Stimulated activated naive CD8-positive, alpha-beta T cell treated with anti-CD3 and anti-CD28 coated beads, Interleukin-15, Interleukin-2, amounts not matched to agents 100 ng/mL and 50 ng/mL, for 24 hours (primary cell): Measurements from ENCODE around the gene NAT16.
"Not testable (repeated sequence)": the region's sequence is repeated elsewhere in the genome, so short reads cannot be mapped to it uniquely, and the experiment has no call there.

ENCODE experiments used
- H3K27ac Mint-ChIP-seq: one replicate; pipeline ENCODE4 v1.8.0; 2021; ENCODE audit warnings: mild to moderate bottlenecking, mixed read lengths
- H3K27me3 Mint-ChIP-seq: one replicate; pipeline ENCODE4 v1.8.0; 2021; ENCODE audit warnings: mixed read lengths
- H3K36me3 Mint-ChIP-seq: one replicate; pipeline ENCODE4 v1.8.0; 2021; ENCODE audit warnings: low read depth, mixed read lengths
- H3K4me1 Mint-ChIP-seq: one replicate; pipeline ENCODE4 v1.8.0; 2021; ENCODE audit warnings: low read depth, mixed read lengths
- H3K4me3 Mint-ChIP-seq: one replicate; pipeline ENCODE4 v1.8.0; 2021; ENCODE audit warnings: mild to moderate bottlenecking, mixed read lengths
- H3K9me3 Mint-ChIP-seq: one replicate; pipeline ENCODE4 v1.8.0; 2021; ENCODE audit warnings: mixed read lengths

NAT16 gene

GRCh38 chr7:101208794-101209193 lies 28.7 kb upstream of the NAT16 start:
- no peak overlapping the region for H3K27ac Mint-ChIP-seq
- H3K27me3 Mint-ChIP-seq: peaks cover 3% of the 10 kb centered on the region
- H3K4me3 Mint-ChIP-seq: no peak overlapping the region
- peaks cover 4% of the 10 kb centered on the region for H3K36me3 Mint-ChIP-seq
- H3K4me1 Mint-ChIP-seq: peaks cover 6% of the 10 kb centered on the region
- H3K9me3 Mint-ChIP-seq: no peaks in the 10 kb centered on the region

DNA sequence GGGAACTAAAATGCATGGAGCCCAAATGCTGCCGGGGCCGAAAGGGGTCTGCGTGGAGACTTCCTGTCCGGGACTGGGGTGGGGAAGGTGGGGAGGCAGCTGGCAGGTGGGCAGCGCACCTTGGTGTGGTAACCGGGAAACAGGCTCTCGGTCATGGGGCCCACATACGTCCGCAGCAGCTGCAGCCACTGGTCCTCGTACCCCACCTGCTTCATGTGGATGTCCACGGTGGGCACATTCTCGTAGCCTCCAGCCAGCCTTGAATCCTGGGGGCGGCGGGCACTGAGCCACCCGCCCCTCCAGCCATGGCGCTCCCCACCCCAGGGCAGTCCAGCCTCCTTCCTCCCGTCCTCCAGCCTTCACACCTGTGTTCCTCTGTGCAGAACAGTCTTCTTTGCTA lies 27.4 kb upstream of the NAT16 start:
- peaks cover 4% of the 10 kb centered on the region for H3K36me3 Mint-ChIP-seq
- no peak overlapping the region for H3K4me3 Mint-ChIP-seq
- peaks cover 12% of the 10 kb centered on the region for H3K27me3 Mint-ChIP-seq
- H3K27ac Mint-ChIP-seq: no peak overlapping the region
- H3K4me1 Mint-ChIP-seq: peaks cover 8% of the 10 kb centered on the region
- no peaks in the 10 kb centered on the region for H3K9me3 Mint-ChIP-seq

- Mint-ChIP-seq H3K4me1 (peaks cover 8% of the 10 kb centered on the region), H3K27ac (no peak overlapping the region), H3K9me3 (no peaks in the 10 kb centered on the region), H3K36me3 (peaks cover 4% of the 10 kb centered on the region), H3K27me3 (peaks cover 15% of the 10 kb centered on the region), H3K4me3 (no peak overlapping the region)
Measured at GRCh38 chr7:101206665-101207042, 26.6 kb upstream of the NAT16 start.

GRCh38 chr7:101205901-101206664 lies 26.0 kb upstream of the NAT16 start:
- Mint-ChIP-seq H3K4me3 (no peak overlapping the region), H3K9me3 (no peaks in the 10 kb centered on the region), H3K27me3 (peaks cover 19% of the 10 kb centered on the region), H3K4me1 (peaks cover 8% of the 10 kb centered on the region), H3K27ac (no peak overlapping the region), H3K36me3 (peaks cover 4% of the 10 kb centered on the region)

GRCh38 chr7:101203740-101204738 lies 23.9 kb upstream of the NAT16 start:
- H3K4me3 Mint-ChIP-seq: peak overlapping the region; percentile 24
- H3K27ac Mint-ChIP-seq: not testable (repeated sequence)
- peaks cover 12% of the 10 kb centered on the region for H3K4me1 Mint-ChIP-seq

DNA sequence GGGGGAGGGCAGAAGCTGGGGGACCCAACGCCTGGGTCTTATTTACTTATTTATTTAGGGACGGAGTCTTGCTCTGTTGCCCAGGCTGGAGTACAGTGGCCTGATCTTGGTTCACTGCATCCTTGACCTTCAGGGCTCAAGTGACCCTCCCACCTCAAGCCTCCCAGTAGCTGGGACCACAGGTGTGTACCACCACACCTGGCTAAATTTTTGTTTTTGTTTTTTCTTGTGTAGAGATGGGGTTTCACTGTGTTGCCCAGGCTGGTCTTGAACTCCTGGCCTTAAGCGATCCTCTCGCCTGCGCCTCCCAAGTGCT lies 22.5 kb upstream of the NAT16 start:
- Mint-ChIP-seq H3K4me3 (no peak overlapping the region), H3K36me3 (no peaks in the 10 kb centered on the region), H3K4me1 (peaks cover 12% of the 10 kb centered on the region), H3K27ac (no peak overlapping the region), H3K9me3 (no peaks in the 10 kb centered on the region), H3K27me3 (peaks cover 31% of the 10 kb centered on the region)

More at GRCh38 chr7:101203740-101204738, 23.9 kb upstream of the NAT16 start:
- H3K27me3 Mint-ChIP-seq: peaks cover 29% of the 10 kb centered on the region
- not testable (repeated sequence) for H3K36me3 Mint-ChIP-seq, H3K9me3 Mint-ChIP-seq

DNA sequence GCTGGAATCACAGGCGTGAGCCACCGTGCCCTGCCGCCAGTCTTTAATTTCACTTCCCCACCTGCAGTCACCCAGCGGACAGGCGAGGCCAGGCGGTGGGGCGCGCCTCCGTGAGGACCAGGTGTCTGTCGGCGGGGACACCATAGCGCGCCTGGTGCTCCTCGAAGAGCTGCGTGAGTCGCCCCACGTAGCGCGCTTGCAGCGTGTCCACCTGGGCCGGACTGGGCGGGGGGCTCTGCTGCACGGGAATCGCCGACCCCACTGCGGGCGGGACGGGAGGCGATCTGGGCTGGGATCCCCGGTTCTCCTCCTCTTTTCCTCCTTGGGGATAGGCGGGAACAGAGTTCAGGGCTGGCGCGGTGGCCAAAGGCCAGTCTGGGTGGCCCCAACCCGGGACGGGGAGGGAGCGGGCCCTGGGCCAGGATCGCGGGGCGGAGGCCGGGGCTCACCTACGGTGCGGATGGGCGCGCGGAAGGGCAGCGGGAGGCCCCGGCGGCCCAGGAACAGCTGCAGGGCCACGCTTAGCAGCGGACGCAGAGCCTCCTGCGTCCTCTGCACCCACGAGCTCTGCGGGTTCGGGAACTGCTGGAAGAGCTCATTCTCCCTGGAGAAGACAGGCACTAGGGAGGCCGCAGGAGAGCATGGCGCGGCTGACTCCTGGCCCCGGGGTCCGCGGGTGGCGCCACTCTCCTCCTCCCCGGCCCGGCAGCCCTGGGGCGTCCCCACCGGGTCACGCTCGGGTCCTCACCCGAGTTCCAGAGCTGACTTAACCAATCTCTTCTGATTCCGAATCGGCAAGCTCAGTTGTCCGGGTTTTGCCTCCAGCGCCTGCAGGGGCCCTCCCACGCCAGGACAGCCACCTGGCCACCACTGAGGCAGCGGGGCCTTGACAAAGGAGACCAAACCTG lies 21.9 kb upstream of the NAT16 start:
- no peak overlapping the region for H3K4me3 Mint-ChIP-seq
- no peak overlapping the region for H3K27ac Mint-ChIP-seq
- no peaks in the 10 kb centered on the region for H3K36me3 Mint-ChIP-seq
- H3K4me1 Mint-ChIP-seq: peaks cover 12% of the 10 kb centered on the region
- H3K27me3 Mint-ChIP-seq: peaks cover 35% of the 10 kb centered on the region
- no peaks in the 10 kb centered on the region for H3K9me3 Mint-ChIP-seq

- Mint-ChIP-seq H3K36me3 (no peaks in the 10 kb centered on the region), H3K4me3 (no peak within 1 kb of the TSS), H3K9me3 (no peaks in the 10 kb centered on the region), H3K4me1 (peaks cover 7% of the 10 kb centered on the region), H3K27me3 (peaks cover 35% of the 10 kb centered on the region), H3K27ac (no peak within 1 kb of the TSS)
Measured at GRCh38 chr7:101200862-101201599, 20.9 kb upstream of the NAT16 start, which contains the start of gene MOGAT3. Gene MOGAT3 (minus strand): TSS chr7:101201036. CDS start chr7:101200854, 182 bp downstream.

DNA sequence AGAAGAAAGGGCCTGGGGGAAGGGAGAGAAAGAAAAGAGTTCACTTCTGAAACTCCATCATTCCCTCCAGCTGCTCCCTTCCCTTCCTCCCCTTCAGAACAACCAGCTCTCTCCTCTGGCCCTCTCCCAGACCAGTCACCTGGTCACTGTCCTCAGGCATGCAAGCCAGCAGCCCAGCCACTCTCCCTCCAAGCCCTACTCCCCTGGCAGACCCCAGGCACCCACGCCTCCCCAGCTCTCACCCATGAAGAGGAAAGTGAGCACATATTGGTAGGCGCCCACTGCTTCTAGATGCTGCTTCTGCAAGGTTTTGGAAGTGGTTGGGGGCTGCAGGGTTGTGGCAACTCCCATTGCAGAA lies 20.4 kb upstream of the NAT16 start:
- H3K36me3 Mint-ChIP-seq: no peaks in the 10 kb centered on the region
- no peak overlapping the region for H3K4me3 Mint-ChIP-seq
- peaks cover 35% of the 10 kb centered on the region for H3K27me3 Mint-ChIP-seq
- H3K9me3 Mint-ChIP-seq: no peaks in the 10 kb centered on the region
- peaks cover 7% of the 10 kb centered on the region for H3K4me1 Mint-ChIP-seq
- H3K27ac Mint-ChIP-seq: no peak overlapping the region

GRCh38 chr7:101199522-101199921 lies 19.4 kb upstream of the NAT16 start:
- not testable (repeated sequence) for H3K4me3 Mint-ChIP-seq, H3K4me1 Mint-ChIP-seq, H3K9me3 Mint-ChIP-seq, H3K36me3 Mint-ChIP-seq, H3K27ac Mint-ChIP-seq
- H3K27me3 Mint-ChIP-seq: peaks cover 35% of the 10 kb centered on the region

DNA sequence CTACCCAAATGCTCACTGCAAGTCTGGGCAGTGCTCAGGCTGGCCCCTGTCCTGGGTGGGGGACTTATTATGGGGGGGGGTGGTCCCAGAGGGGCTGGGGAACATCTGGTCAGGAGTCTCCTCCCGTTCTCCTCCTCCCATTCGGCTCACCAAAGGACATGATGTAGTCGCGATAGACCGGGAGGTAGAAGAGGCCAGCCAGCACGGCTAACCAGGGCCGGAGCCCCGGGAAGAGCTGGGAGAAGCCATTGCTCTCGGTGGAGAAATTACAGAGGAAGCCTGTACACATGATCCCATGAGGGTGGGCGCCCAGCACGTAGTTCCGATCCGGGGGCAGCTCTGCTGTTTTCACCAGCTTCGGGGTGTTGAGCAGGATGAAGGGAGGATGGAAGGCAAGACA lies 18.4 kb upstream of the NAT16 start:
- Mint-ChIP-seq H3K9me3 (no peaks in the 10 kb centered on the region), H3K4me1 (peaks cover 4% of the 10 kb centered on the region), H3K36me3 (no peaks in the 10 kb centered on the region), H3K27me3 (peaks cover 30% of the 10 kb centered on the region), H3K4me3 (no peak overlapping the region), H3K27ac (no peak overlapping the region)

GRCh38 chr7:101197991-101198390 lies 17.9 kb upstream of the NAT16 start:
- H3K36me3 Mint-ChIP-seq: no peaks in the 10 kb centered on the region
- no peak overlapping the region for H3K4me3 Mint-ChIP-seq
- H3K27ac Mint-ChIP-seq: no peak overlapping the region
- H3K9me3 Mint-ChIP-seq: no peaks in the 10 kb centered on the region
- peaks cover 4% of the 10 kb centered on the region for H3K4me1 Mint-ChIP-seq
- H3K27me3 Mint-ChIP-seq: peaks cover 28% of the 10 kb centered on the region

GRCh38 chr7:101195884-101196283 lies 15.8 kb upstream of the NAT16 start:
- H3K9me3 Mint-ChIP-seq: no peaks in the 10 kb centered on the region
- H3K27me3 Mint-ChIP-seq: peaks cover 14% of the 10 kb centered on the region
- H3K4me1 Mint-ChIP-seq: peaks cover 5% of the 10 kb centered on the region
- H3K27ac Mint-ChIP-seq: no peak overlapping the region
- H3K36me3 Mint-ChIP-seq: no peaks in the 10 kb centered on the region
- no peak overlapping the region for H3K4me3 Mint-ChIP-seq

DNA sequence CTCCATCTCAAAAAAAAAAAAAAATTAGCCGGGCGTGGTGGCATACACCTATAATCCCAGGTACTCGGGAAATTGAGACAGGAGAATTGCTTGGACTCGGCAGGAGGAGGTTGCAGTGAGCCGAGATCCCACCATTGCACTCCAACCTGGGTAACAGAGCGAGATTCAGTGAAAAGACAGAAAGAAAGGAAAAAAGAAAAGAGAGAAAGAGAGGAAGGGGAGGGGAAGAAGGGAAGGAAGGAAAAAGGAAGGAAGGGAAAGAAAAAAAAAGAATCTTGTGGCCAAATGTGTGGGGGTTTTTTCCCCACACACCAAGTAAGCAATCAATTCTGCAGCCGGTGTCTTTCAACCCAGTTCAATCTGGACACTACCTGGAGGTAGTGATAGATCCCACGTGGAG lies 9.0 kb upstream of the NAT16 start:
- H3K4me3 Mint-ChIP-seq: no peak overlapping the region
- H3K36me3 Mint-ChIP-seq: no peaks in the 10 kb centered on the region
- peaks cover 15% of the 10 kb centered on the region for H3K27me3 Mint-ChIP-seq
- H3K27ac Mint-ChIP-seq: no peak overlapping the region
- no peaks in the 10 kb centered on the region for H3K9me3 Mint-ChIP-seq
- peaks cover 3% of the 10 kb centered on the region for H3K4me1 Mint-ChIP-seq
